HG02938 (cell line): ENCODE measurements around the gene SGTB.
"Not testable (repeated sequence)": the region's sequence is repeated elsewhere in the genome, so short reads cannot be mapped to it uniquely, and the experiment has no call there.

Experiments used
- ATAC-seq: cut with Tn5 transposase; IDR thresholded peaks from one replicate; pipeline ENCODE4 v1.9.1; 2021; ENCODE audit warnings: mild to moderate bottlenecking, moderate library complexity; ENCODE audit not compliant: unreplicated experiment

The SGTB gene

GRCh38 chr5:65734921-65735320 lies 13.0 kb upstream of the SGTB start:
- no peak for ATAC-seq

GRCh38 chr5:65734196-65734775 lies 12.4 kb upstream of the SGTB start:
- not testable (repeated sequence) for ATAC-seq

GRCh38 chr5:65732046-65732445 lies 10.1 kb upstream of the SGTB start:
- ATAC-seq, result not testable (repeated sequence)

GRCh38 chr5:65730910-65731309 lies 9.0 kb upstream of the SGTB start:
- ATAC-seq, result no peak

- ATAC-seq, result no peak
Observed at GRCh38 chr5:65728218-65728617, 6.3 kb upstream of the SGTB start.

GRCh38 chr5:65727491-65728156 lies 5.7 kb upstream of the SGTB start:
- no peak for ATAC-seq

- peak; percentile 17 for ATAC-seq
Observed at GRCh38 chr5:65722575-65723403, 880 bp upstream of the SGTB start.

GRCh38 chr5:65721050-65721719 lies 724 bp downstream of the SGTB start:
- ATAC-seq, result peak; percentile 33

GRCh38 chr5:65718576-65719310 lies 3.2 kb downstream of the SGTB start:
- ATAC-seq, result no peak

GRCh38 chr5:65708145-65708544 lies 13.8 kb downstream of the SGTB start:
- no peak for ATAC-seq

- ATAC-seq, result no peak
Observed at GRCh38 chr5:65707663-65708062, 14.2 kb downstream of the SGTB start.

GRCh38 chr5:65704621-65705239 lies 17.2 kb downstream of the SGTB start:
- no peak for ATAC-seq

GRCh38 chr5:65702036-65702435 lies 19.9 kb downstream of the SGTB start:
- no peak for ATAC-seq

- ATAC-seq, result no peak
Observed at GRCh38 chr5:65699338-65699737, 22.6 kb downstream of the SGTB start.

GRCh38 chr5:65696892-65697291 lies 25.0 kb downstream of the SGTB start:
- no peak for ATAC-seq

GRCh38 chr5:65695896-65696295 lies 26.0 kb downstream of the SGTB start:
- no peak for ATAC-seq

- no peak for ATAC-seq
Observed at GRCh38 chr5:65695162-65695755, 26.6 kb downstream of the SGTB start.

GRCh38 chr5:65693121-65693520 lies 28.8 kb downstream of the SGTB start:
- no peak for ATAC-seq

GRCh38 chr5:65682148-65682547 lies 39.8 kb downstream of the SGTB start:
- no peak for ATAC-seq

- ATAC-seq, result not testable (repeated sequence)
Observed at GRCh38 chr5:65676056-65676455, 45.9 kb downstream of the SGTB start.
